Measurements from ENCODE around the gene LRRC23.

The LRRC23 gene

DNA sequence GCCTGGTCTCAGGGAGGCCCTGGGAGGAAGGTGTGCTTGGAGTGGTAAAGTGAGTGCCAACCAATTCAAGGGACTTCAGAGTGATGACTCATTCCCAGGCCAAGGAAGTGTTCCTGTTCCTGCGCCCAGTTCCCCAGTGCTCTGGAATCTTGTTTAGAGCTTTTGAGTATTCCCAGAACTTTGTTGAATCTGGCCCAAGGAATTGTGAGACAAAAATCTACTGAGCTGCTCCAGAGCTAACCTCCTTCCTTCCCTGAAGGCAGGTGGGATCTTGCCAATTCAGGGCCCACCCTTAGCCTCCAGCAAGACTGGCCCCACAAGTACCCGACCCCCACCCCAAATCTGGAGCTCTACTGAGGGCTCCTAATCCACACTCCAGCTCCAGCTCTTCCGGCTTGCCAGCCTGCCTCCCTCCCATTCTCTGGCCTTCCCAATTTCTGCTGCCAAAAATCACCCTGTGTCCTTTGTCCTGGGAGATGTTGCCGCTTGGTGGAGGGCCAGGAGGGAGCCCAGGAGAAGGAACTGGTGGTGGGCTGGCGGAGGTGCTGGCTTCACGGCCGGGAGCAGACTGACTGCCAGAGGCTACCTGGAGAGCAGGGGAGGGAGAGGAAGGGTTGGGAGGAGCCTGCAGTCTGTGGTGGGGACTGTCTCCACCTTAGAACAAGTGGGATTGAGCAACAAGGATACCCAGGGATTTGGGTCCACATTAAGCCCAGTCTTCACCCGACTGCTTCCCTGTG is 21.1 kb downstream of the LRRC23 start:
- DNase-seq (ENCODE audit: low read depth in 2 of 2) = peak; percentile 59 to 62

DNA sequence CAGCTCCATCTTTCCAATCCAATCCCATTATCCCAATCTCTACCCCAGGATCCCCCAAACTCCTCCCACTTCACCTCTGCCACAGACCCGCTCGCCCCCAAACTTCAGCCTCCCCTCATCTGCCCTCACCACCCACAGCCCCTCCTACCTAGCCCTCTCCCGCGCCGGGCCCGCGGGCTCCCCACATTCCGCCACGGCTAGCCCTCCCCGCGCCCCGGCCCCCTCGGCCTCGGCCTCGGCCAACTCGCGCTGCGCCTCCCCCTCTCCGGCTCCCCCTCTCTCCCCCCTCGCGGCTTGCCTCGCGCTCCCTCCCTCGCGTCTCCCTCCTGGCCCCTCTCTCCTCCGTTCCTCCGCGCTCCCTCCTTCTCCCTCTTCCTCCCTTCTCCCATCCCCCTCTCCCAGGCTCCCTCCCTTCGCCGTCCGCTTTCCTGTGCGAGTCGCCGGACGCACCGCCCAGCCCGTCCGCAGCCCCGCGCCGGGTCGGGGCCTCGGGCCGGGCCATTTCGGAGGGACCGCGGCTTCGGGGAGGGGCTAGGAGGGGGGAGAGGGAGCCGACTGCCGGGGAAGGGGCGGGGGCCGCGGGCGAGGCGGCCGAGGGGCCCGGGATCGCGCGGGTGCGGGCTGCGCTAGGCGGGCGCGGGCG is 22.9 kb downstream of the LRRC23 start, which contains the start of gene ATN1:
Gene ATN1 (plus strand): TSS at position 581 of the 643 bp plus-strand sequence. CDS start 6,043 bp downstream, outside the sequence.
- peak; percentile 57 to 60 for DNase-seq (ENCODE audit: low read depth in 2 of 2)

DNA sequence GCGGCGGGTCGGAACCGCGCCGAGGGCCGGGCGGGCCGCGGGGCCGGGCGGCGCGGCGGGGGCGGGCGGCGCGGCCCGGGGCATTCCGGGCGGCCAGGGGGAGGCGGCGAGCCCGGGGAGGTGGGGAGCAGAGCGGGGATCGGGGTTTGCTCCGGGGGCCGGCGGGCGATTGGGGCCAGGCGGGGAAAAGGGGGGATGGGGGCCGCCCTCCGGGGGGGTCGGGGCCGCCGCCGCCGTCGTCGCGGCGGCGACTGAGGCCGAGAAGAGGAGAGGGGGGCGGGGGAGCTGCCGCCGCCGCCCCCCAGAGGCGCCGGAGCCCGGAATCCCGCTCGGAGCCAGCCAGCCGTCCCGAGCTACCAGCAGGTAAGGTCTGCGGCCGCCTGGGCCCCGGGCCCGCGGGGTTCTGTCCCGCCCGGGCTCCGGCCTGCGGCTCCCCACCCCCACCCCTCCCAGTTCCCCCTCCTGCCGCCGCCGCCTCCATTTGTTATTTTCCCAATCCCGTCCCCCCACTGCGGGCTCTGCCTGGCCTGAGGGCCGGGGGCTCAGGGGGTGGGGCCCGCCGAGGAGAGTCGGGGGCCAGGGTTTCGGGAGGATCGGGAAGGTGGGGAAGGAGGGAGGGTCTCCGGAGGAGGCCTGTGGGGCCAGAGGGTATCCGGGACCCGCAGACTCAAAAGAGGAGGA is 23.5 kb downstream of the LRRC23 start:
- DNase-seq (ENCODE audit: low read depth in 2 of 2) = no peak

DNA sequence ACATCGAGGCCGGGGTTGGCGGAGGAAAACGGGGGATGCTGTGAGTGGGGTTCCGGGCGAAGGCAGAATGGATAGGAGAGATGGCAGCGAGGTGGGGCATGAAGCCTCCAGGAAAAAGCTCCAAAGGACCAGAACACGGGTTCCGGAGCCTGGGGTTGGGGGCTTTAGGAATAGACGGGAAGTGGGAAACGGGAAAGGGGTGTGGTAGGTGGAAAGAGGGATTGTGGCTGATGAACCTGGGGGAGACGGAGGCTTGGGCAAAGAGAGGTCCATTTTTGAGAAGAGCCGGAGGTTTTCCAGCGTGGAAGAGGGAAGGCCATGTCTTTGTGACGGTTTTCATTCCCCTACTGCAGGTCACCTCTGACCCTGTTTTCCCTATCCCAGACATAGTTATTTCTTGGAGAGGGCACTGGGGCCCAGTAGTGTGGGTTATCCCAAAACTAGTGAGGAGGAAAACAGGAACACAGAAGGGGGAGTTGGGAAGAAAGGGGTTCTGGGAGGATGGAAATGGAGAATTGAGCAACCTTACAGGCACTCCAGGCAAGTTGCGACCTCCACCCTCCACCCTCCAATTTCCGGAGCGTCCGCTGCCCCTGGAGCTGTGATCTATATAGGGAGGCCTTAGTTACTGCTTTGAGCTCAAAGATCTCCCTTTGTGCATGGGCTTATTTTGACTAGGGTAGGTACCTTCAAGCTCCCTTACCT is 24.2 kb downstream of the LRRC23 start:
- DNase-seq (ENCODE audit: low read depth in 2 of 2) = no peak

DNA sequence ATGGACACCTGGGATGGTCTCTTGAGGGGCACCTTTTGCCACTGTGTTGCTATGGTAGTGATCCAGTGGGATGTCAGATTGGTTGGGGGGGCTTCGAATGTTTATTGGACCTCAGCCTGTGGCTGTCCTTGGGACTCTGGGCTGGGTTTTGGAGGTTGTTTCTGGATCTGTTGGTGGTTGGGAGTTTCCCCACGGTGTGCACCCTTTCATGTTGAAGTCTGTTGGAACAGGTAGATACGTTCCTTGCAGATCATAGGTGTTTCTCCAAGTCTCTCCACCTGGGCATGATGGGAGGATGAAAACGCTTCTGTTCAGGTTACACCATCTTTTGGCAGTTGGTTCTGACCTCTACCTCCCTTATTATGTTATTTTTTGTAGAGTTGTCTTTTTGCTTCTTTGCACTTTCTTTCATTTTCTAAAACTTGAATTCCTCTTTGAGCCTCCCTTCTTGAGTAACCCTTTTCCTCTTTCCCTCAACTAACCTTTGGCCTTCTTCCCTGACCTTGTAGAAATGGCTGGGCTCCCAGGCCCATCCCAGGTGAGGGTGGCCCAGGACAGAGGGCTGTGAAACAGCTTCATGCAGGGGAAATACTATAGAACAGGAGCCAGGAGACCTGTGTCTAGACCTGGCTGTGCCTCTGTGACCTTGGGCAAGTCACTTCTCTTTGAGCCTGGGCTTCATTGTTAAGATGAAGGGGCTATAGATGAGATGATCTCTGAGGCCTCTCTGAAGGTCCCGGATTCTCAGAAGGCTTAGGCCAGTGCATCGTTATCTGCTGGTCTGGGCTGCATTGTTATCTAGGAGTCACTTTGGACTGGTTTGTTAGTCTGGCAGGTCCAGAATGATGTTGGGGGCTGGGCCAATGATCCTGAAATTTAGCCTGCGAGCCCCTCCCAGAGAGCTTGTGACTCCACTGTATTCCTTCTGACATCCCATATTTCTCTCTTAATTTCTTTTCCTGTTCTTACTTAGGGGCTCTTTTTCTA is 25.1 kb downstream of the LRRC23 start:
- DNase-seq (ENCODE audit: low read depth in 2 of 2) = no peak

DNA sequence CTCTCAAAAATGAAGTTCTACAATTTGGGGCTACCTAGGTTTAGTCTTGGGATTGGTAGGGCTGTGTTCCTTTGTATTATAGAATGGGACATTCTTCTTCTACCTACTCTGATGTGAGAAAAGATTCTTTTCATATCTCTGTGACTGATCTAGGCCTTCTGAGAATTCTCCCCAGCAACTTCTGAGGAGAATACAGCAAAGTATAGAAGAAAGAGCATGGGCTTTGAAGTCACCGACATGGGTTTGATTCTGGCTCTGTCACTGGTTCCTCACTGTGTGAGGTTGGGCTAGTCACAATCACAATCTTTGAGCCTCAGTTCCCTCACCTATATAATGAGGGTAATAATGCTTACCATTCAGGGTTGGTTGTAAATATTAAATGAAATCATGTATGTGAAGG is 28.1 kb downstream of the LRRC23 start:
- no peak for DNase-seq (ENCODE audit: low read depth in 2 of 2)

DNA sequence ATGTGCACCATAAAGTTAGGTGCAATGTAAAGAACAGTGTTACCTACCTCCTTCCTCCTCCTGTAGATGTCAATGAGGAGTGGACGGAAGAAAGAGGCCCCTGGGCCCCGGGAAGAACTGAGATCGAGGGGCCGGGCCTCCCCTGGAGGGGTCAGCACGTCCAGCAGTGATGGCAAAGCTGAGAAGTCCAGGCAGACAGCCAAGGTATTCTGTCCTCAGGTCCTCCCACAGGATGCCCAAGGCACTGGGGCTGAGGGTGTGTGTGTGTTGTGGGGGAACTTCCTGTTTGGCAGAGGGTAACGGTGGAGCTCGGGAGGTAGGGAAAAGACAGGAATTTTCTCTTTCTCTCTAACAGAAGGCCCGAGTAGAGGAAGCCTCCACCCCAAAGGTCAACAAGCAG is 29.5 kb downstream of the LRRC23 start:
- DNase-seq (ENCODE audit: low read depth in 2 of 2) = no peak

DNA sequence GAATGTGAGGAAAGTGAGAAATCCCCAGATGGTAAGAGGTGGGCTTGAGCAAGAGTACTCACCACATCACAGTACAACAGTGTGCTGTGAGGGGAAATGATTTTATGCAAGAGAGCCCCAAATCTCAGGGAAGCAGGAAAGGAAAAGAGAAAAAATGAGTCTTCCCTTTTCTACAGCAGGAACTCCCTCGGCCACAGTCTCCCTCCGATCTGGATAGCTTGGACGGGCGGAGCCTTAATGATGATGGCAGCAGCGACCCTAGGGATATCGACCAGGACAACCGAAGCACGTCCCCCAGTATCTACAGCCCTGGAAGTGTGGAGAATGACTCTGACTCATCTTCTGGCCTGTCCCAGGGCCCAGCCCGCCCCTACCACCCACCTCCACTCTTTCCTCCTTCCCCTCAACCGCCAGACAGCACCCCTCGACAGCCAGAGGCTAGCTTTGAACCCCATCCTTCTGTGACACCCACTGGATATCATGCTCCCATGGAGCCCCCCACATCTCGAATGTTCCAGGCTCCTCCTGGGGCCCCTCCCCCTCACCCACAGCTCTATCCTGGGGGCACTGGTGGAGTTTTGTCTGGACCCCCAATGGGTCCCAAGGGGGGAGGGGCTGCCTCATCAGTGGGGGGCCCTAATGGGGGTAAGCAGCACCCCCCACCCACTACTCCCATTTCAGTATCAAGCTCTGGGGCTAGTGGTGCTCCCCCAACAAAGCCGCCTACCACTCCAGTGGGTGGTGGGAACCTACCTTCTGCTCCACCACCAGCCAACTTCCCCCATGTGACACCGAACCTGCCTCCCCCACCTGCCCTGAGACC is 31.0 kb downstream of the LRRC23 start:
- DNase-seq (ENCODE audit: low read depth in 2 of 2) = no peak

DNA sequence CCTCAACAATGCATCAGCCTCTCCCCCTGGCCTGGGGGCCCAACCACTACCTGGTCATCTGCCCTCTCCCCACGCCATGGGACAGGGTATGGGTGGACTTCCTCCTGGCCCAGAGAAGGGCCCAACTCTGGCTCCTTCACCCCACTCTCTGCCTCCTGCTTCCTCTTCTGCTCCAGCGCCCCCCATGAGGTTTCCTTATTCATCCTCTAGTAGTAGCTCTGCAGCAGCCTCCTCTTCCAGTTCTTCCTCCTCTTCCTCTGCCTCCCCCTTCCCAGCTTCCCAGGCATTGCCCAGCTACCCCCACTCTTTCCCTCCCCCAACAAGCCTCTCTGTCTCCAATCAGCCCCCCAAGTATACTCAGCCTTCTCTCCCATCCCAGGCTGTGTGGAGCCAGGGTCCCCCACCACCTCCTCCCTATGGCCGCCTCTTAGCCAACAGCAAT is 31.6 kb downstream of the LRRC23 start:
- DNase-seq (ENCODE audit: low read depth in 2 of 2) = no peak

DNA sequence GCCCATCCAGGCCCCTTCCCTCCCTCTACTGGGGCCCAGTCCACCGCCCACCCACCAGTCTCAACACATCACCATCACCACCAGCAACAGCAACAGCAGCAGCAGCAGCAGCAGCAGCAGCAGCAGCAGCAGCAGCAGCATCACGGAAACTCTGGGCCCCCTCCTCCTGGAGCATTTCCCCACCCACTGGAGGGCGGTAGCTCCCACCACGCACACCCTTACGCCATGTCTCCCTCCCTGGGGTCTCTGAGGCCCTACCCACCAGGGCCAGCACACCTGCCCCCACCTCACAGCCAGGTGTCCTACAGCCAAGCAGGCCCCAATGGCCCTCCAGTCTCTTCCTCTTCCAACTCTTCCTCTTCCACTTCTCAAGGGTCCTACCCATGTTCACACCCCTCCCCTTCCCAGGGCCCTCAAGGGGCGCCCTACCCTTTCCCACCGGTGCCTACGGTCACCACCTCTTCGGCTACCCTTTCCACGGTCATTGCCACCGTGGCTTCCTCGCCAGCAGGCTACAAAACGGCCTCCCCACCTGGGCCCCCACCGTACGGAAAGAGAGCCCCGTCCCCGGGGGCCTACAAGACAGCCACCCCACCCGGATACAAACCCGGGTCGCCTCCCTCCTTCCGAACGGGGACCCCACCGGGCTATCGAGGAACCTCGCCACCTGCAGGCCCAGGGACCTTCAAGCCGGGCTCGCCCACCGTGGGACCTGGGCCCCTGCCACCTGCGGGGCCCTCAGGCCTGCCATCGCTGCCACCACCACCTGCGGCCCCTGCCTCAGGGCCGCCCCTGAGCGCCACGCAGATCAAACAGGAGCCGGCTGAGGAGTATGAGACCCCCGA is 32.2 kb downstream of the LRRC23 start:
- no peak for DNase-seq (ENCODE audit: low read depth in 2 of 2)

DNA sequence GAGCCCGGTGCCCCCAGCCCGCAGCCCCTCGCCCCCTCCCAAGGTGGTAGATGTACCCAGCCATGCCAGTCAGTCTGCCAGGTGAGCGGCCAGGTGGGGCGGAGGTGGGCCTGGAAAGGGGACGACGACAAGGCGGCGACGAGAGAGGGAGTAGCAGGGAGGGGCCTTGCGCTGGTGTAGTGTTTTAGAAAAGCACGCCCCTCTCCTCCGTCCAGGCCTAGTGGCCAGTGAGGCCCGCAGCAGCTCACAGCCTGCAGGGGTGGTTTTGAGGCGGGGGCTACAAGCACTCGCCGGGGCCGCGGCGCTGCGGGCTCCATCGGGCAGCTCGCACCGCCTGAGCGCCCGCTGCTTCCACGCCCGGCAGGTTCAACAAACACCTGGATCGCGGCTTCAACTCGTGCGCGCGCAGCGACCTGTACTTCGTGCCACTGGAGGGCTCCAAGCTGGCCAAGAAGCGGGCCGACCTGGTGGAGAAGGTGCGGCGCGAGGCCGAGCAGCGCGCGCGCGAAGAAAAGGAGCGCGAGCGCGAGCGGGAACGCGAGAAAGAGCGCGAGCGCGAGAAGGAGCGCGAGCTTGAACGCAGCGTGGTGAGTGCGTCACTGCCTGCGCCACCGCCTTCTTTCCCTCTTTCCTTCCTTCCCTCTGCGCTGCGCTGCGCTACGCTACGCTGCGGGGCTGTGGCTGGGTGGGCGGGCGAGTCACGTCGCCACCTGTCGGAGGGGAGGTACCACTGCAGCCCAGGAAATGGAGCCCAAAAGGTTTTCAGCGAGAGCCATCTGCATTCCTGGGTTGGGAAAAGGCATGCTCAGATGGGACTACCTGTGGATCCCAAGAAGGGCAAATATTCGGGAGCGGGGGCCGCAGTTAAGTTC is 33.1 kb downstream of the LRRC23 start:
- DNase-seq (ENCODE audit: low read depth in 2 of 2) = peak; percentile 76 to 81

DNA sequence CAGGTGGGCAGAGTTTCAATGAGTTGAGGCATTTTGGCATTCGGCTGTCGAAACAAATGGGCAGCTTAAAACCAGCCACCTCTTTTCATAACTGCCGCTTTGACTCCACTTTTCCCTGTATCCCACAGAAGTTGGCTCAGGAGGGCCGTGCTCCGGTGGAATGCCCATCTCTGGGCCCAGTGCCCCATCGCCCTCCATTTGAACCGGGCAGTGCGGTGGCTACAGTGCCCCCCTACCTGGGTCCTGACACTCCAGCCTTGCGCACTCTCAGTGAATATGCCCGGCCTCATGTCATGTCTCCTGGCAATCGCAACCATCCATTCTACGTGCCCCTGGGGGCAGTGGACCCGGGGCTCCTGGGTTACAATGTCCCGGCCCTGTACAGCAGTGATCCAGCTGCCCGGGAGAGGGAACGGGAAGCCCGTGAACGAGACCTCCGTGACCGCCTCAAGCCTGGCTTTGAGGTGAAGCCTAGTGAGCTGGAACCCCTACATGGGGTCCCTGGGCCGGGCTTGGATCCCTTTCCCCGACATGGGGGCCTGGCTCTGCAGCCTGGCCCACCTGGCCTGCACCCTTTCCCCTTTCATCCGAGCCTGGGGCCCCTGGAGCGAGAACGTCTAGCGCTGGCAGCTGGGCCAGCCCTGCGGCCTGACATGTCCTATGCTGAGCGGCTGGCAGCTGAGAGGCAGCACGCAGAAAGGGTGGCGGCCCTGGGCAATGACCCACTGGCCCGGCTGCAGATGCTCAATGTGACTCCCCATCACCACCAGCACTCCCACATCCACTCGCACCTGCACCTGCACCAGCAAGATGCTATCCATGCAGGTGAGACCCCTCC is 34.0 kb downstream of the LRRC23 start:
- no peak for DNase-seq (ENCODE audit: low read depth in 2 of 2)

DNA sequence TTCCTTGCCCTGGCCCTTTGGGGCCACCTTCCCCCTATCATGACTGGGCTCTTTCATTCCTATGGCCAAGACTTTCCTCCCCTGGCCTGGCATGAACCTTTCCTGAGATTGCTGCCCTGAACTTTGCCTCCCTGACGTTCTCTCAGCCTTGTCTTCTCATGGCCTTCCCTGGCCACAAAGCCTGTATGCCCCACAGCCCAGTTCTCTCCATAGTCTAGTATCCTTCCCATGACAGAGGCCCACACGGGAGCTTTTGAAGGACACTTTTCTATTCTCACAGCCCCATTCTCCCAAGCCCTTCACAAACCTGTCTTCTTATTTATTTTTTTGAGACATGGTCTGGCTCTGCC is 34.5 kb downstream of the LRRC23 start:
- DNase-seq (ENCODE audit: low read depth in 2 of 2) = no peak

DNA sequence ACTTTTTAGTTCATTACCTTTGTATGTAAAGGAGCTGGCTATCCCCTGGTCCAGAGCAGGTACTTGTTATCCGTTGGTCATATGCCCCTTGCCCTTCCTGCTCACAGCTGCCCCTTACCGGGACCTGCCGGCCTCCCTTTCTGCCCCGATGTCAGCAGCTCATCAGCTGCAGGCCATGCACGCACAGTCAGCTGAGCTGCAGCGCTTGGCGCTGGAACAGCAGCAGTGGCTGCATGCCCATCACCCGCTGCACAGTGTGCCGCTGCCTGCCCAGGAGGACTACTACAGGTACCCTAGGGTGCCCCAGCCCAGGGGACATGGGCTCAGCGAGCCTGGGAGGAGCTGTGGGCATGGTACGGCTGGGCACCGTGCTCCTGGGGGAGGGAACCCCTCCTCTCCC is 36.6 kb downstream of the LRRC23 start:
- DNase-seq (ENCODE audit: low read depth in 2 of 2) = no peak

DNA sequence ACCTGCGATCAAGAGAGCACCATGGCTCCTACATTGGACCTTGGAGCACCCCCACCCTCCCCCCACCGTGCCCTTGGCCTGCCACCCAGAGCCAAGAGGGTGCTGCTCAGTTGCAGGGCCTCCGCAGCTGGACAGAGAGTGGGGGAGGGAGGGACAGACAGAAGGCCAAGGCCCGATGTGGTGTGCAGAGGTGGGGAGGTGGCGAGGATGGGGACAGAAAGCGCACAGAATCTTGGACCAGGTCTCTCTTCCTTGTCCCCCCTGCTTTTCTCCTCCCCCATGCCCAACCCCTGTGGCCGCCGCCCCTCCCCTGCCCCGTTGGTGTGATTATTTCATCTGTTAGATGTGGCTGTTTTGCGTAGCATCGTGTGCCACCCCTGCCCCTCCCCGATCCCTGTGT is 37.2 kb downstream of the LRRC23 start:
- DNase-seq (ENCODE audit: low read depth in 2 of 2) = no peak

DNA sequence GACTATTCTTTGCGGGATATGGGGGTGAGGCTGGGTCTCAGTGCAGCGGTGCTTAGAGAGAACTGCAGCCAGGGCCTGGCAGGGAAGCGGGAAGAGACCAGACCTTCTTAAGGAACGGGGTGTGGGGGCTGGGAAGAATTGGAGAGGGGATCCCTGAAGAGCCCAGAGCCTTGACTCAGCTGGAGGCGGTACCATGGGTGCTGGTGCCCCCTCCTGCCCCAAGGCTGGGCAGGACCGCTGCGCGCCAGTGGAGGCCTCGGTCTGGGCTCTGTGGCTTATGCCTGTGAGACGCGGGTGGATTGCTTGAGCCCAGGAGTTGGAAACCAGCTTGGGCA is 37.7 kb downstream of the LRRC23 start:
- DNase-seq (ENCODE audit: low read depth in 2 of 2) = no peak

DNA sequence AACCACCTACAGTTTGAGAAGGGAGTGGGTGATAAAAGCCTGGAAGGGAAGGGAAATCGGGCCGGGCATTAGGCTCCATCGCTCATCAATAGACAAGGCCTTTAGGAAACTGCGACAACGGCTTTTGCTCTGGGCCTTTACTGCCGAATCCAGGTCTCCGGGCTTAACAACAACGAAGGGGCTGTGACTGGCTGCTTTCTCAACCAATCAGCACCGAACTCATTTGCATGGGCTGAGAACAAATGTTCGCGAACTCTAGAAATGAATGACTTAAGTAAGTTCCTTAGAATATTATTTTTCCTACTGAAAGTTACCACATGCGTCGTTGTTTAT is 38.7 kb downstream of the LRRC23 start:
- DNase-seq (ENCODE audit: low read depth in 2 of 2) = peak; percentile 81 to 84
